Cardiac fibroblast (primary cell): Measurements from ENCODE around the gene ZNF629.

Source experiments
- DNase-seq, 2 donors: peaks; one replicate each; pipeline versions ENCODE4 v3.0.0 to v3.0.0-alpha.2; 2010; ENCODE audit warnings: low read depth in 2 of 2
- H3K4me3 ChIP-seq, 2 donors: replicated peaks in 1 of 2; 1 replicate in 1 of 2; 2 replicates in 1 of 2; pipeline ENCODE4 v1.5.1; 2011; ENCODE audit warnings: low read depth in 2 of 2, low read length in 2 of 2, mild to moderate bottlenecking in 2 of 2, moderate library complexity in 1 of 2
- CTCF ChIP-seq: IDR thresholded peaks from one replicate; pipeline ENCODE4 v1.5.1; 2011; ENCODE audit warnings: low read depth, mild to moderate bottlenecking, low read length, inconsistent platforms

Gene ZNF629

GRCh38 chr16:30779596-30779995 lies 7.4 kb downstream of the ZNF629 start:
- no peak for DNase-seq
- H3K4me3 ChIP-seq: no peak overlapping the region
- no peak for TF ChIP-seq CTCF

GRCh38 chr16:30778549-30779244 lies 8.3 kb downstream of the ZNF629 start:
- H3K4me3 ChIP-seq: no peak overlapping the region
- DNase-seq: peak in 1 of 2 donors; percentile 42
- no peak for TF ChIP-seq CTCF

- no peak overlapping the region for H3K4me3 ChIP-seq
- no peak for DNase-seq
- no peak for TF ChIP-seq CTCF
Measured at GRCh38 chr16:30777591-30778297, 9.3 kb downstream of the ZNF629 start.

- peak; percentile 84 to 87 for DNase-seq
- no peak for TF ChIP-seq CTCF
- H3K4me3 ChIP-seq: peak overlapping the region; percentile 63 to 65
Measured at GRCh38 chr16:30775392-30776188, 11.4 kb downstream of the ZNF629 start.

GRCh38 chr16:30775131-30775391 lies 11.9 kb downstream of the ZNF629 start:
- peak overlapping the region; percentile 63 to 65 for H3K4me3 ChIP-seq
- TF ChIP-seq CTCF: no peak
- DNase-seq: no peak

GRCh38 chr16:30774367-30775130 lies 12.5 kb downstream of the ZNF629 start:
- H3K4me3 ChIP-seq: peak overlapping the region; percentile 63 to 65
- no peak for DNase-seq
- no peak for TF ChIP-seq CTCF
